Measurements from ENCODE around the gene OR6M1. TPM values are rescaled to one million over a fixed set of nuclear protein-coding genes. Genes with fewer than 3 reads are reported as not detected.

Gene OR6M1
- total and polyA plus RNA-seq, 2 of the 13 experiments (the other 11 are each of a cell fraction or from before 2014, with no cell fraction given): not detected

GRCh38 chr11:123773959-123774358, 32.2 kb downstream of the OR6M1 start:
- no peak overlapping the region for H3K27ac ChIP-seq (ENCODE audit: extremely low read length, insufficient read depth, low read length)
- no peak for ATAC-seq
- intact Hi-C loops (cut with micrococcal nuclease; ENCODE audit: unreplicated experiment): no loop called here
- no peak overlapping the region for H2AFZ ChIP-seq (ENCODE audit: low read length)
- no peak overlapping the region for H3K9ac ChIP-seq (ENCODE audit: insufficient read depth, low read depth, low read length)
- ChIA-PET CTCF (ENCODE audit: low intra/inter-chr PET ratio, low total read pairs) (no interaction called here), POLR2A (no interaction called here)
- no peak for FAIRE-seq
- no peak overlapping the region for H3K4me2 ChIP-seq (ENCODE audit: low read depth, low read length)
- no peaks in the 10 kb centered on the region for H3K36me3 ChIP-seq (replicated peaks in 1 of 2; ENCODE audit: control insufficient read depth in 1 of 2, insufficient read depth in 2 of 2, low read length in 2 of 2)
- TF ChIP-seq KDM2A (CRISPR knock-in tag; IDR thresholded peaks at IDR 0.05; ENCODE audit: borderline replicate concordance, low read depth) (no peak), LCORL (IDR thresholded peaks at IDR 0.05) (no peak), LCORL (CRISPR knock-in tag; IDR thresholded peaks at IDR 0.05) (no peak), MAFF (IDR thresholded peaks at IDR 0.05; ENCODE audit: low read depth, low read length) (peak; percentile 47; the same call in 1 of the 2 replicates), ZNF503 (CRISPR knock-in tag; IDR thresholded peaks at IDR 0.05) (no peak), NFYC (CRISPR knock-in tag; IDR thresholded peaks at IDR 0.05) (no peak), GRHL1 (CRISPR knock-in tag; conservative IDR thresholded peaks at IDR 0.05) (no peak), SSRP1 (CRISPR knock-in tag; IDR thresholded peaks at IDR 0.05) (no peak), ZFX (CRISPR knock-in tag; IDR thresholded peaks at IDR 0.05; ENCODE audit: low read depth) (no peak), PAF1 (CRISPR knock-in tag; IDR thresholded peaks at IDR 0.05) (no peak), ZNF251 (CRISPR knock-in tag; IDR thresholded peaks at IDR 0.05) (no peak), MAFK (conservative IDR thresholded peaks at IDR 0.05 in 1 of 2, IDR thresholded peaks at IDR 0.05 in 1 of 2; ENCODE audit: low read length in 2 of 2) (peak; percentile 46 to 80), XRCC5 (optimal IDR thresholded peaks at IDR 0.05; ENCODE audit: low read length) (no peak)
- DNase-seq (ENCODE audit: low spot score): no peak
- H3K4me3 ChIP-seq (replicated peaks in 1 of 3; ENCODE audit: insufficient read depth in 1 of 3, low read depth in 2 of 3, low read length in 3 of 3): no peak overlapping the region
- H3K27me3 ChIP-seq (ENCODE audit: control insufficient read depth in 1 of 2, insufficient read depth in 2 of 2, low read length in 2 of 2): no peaks in the 10 kb centered on the region
- H3K4me1 ChIP-seq (ENCODE audit: insufficient read depth, low read length): no peaks in the 10 kb centered on the region
- no TSS peak for BruUV-seq (replicated peaks)
- no peaks in the 10 kb centered on the region for H3K79me2 ChIP-seq (ENCODE audit: insufficient read depth, low read length)
- in situ Hi-C loops (cut with HindIII; ENCODE audit: extremely low pct_ligation_motif_present, low pct_unique_long_range_greater_than_20kb): no loop called here
- no peaks in the 10 kb centered on the region for H3K9me3 ChIP-seq (ENCODE audit: low read length)
- no peaks in the 10 kb centered on the region for H4K20me1 ChIP-seq (ENCODE audit: insufficient read depth, low read length)
- WGBS (ENCODE audit: low lambda C conversion rate): 2% methylated on average over 1 of the region's 1 CpG

All from HepG2 (cell line).